Trophoblast cell (in vitro differentiated cells and primary cell): Measurements from ENCODE around the gene SH2D4B.

Experiments
- DNase-seq, 2 donors: peaks; one replicate each; pipeline ENCODE4 v3.0.0-alpha.2; 2016
- H2AFZ ChIP-seq: 2 replicates; pipeline ENCODE4 v1.6.1; 2013; ENCODE audit warnings: low read length, moderate library complexity, mild to moderate bottlenecking; ENCODE audit not compliant: insufficient read depth, poor library complexity
- H2AK5ac ChIP-seq: 2 replicates; pipeline ENCODE4 v1.6.1; 2013; ENCODE audit warnings: mild to moderate bottlenecking, low read length
- H2BK120ac ChIP-seq: 2 replicates; pipeline ENCODE4 v1.6.1; 2013; ENCODE audit warnings: low read length, mild to moderate bottlenecking, moderate library complexity; ENCODE audit not compliant: insufficient read depth, poor library complexity
- H2BK12ac ChIP-seq: 2 replicates; pipeline ENCODE4 v1.6.1; 2013; ENCODE audit warnings: mild to moderate bottlenecking, low read length, moderate library complexity
- H2BK5ac ChIP-seq: 2 replicates; pipeline ENCODE4 v1.6.1; 2013; ENCODE audit warnings: low read length, low read depth, moderate library complexity, mild to moderate bottlenecking; ENCODE audit not compliant: poor library complexity
- H3K14ac ChIP-seq: 2 replicates; pipeline ENCODE4 v1.6.1; 2013; ENCODE audit warnings: mild to moderate bottlenecking, low read length
- H3K18ac ChIP-seq: 2 replicates; pipeline ENCODE4 v1.6.1; 2013; ENCODE audit warnings: mild to moderate bottlenecking, low read length
- H3K23ac ChIP-seq: 2 replicates; pipeline ENCODE4 v1.6.1; 2013; ENCODE audit warnings: low read length
- H3K27ac ChIP-seq: 2 replicates; pipeline ENCODE4 v1.5.1; 2013; ENCODE audit warnings: low read depth, mild to moderate bottlenecking, inconsistent platforms, low read length, moderate library complexity
- H3K27me3 ChIP-seq: 2 replicates; pipeline ENCODE4 v1.6.1; 2013; ENCODE audit warnings: inconsistent platforms, mild to moderate bottlenecking, low read length, moderate library complexity; ENCODE audit not compliant: insufficient read depth
- H3K36me3 ChIP-seq, 2 experiments: 1 replicate in 1 of 2; 2 replicates in 1 of 2; pipeline ENCODE4 v1.6.1; 2013; ENCODE audit warnings: low read length in 2 of 2, mild to moderate bottlenecking in 2 of 2, moderate library complexity in 1 of 2; ENCODE audit not compliant: insufficient read depth in 2 of 2, control insufficient read depth in 1 of 2
- H3K4ac ChIP-seq: 2 replicates; pipeline ENCODE4 v1.6.1; 2013; ENCODE audit warnings: low read depth, mild to moderate bottlenecking, low read length, moderate library complexity
- H3K4me1 ChIP-seq, 2 experiments: 1 replicate in 1 of 2; 2 replicates in 1 of 2; pipeline ENCODE4 v1.6.1; 2013; ENCODE audit warnings: low read length in 2 of 2, mild to moderate bottlenecking in 2 of 2, moderate library complexity in 1 of 2; ENCODE audit not compliant: insufficient read depth in 2 of 2, control insufficient read depth in 1 of 2
- H3K4me2 ChIP-seq: 2 replicates; pipeline ENCODE4 v1.6.1; 2013; ENCODE audit warnings: inconsistent platforms, mild to moderate bottlenecking, low read length, moderate library complexity
- H3K4me3 ChIP-seq: 2 replicates; pipeline ENCODE4 v1.5.1; 2013; ENCODE audit warnings: mild to moderate bottlenecking, low read depth, low read length, inconsistent platforms
- H3K79me1 ChIP-seq: one replicate; pipeline ENCODE4 v1.6.1; 2013; ENCODE audit warnings: low read length
- H3K79me2 ChIP-seq: 2 replicates; pipeline ENCODE4 v1.6.1; 2013; ENCODE audit warnings: low read length, mild to moderate bottlenecking; ENCODE audit not compliant: control insufficient read depth, insufficient read depth, poor library complexity
- H3K9ac ChIP-seq: 2 replicates; pipeline ENCODE4 v1.6.1; 2013; ENCODE audit warnings: mild to moderate bottlenecking, low read length
- H3K9me3 ChIP-seq: 2 replicates; pipeline ENCODE4 v1.6.1; 2013; ENCODE audit warnings: low read depth, mild to moderate bottlenecking, control low read depth, inconsistent platforms, low read length; ENCODE audit not compliant: insufficient read depth
- H4K12ac ChIP-seq: 2 replicates; pipeline ENCODE4 v1.6.1; 2013; ENCODE audit warnings: low read depth, mild to moderate bottlenecking, low read length, moderate library complexity
- H4K8ac ChIP-seq: 2 replicates; pipeline ENCODE4 v1.6.1; 2013; ENCODE audit warnings: low read depth, mild to moderate bottlenecking, low read length, moderate library complexity
- H4K91ac ChIP-seq: one replicate; pipeline ENCODE4 v1.6.1; 2013; ENCODE audit warnings: low read depth, mild to moderate bottlenecking, low read length, moderate library complexity
- WGBS: extraction: QIAGEN DNeasy Blood & Tissue Kit; methylation state at CpG from one replicate; pipeline ENCODE4 v1.1.7; 2013; ENCODE audit warnings: missing lambda C conversion rate; ENCODE audit not compliant: insufficient read length, insufficient coverage; ENCODE audit errors: extremely low coverage; 5-methylcytosine and 5-hydroxymethylcytosine counted together

The SH2D4B gene

DNA sequence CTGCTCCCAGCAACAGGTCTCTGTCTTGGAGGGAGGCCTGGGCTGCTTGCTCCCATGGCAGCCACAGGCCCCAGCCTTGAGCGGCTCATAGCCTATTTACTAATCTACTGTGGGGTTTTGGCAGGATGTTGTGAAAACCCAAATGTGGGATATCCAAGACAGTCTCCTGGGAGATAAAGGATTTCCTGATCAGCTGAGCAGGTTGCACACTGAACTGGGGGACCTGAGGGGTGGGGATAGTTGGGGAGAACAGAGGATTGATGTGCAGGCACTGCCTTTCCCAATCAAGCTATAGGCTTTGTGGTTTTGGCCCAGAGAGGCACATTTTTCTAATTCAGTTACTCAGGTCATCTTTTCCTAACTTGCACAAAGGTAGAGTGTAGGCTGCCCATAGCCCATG, 92.6 kb downstream of the SH2D4B start:
- H3K79me2 ChIP-seq = no peaks in the 10 kb centered on the region
- H3K9me3 ChIP-seq = no peaks in the 10 kb centered on the region
- WGBS = no CpG with 5 or more reads among the region's 1 CpG
- no peaks in the 10 kb centered on the region for H3K36me3 ChIP-seq
- H3K18ac ChIP-seq = no peak overlapping the region
- H3K4me2 ChIP-seq = no peak overlapping the region
- no peak overlapping the region for H3K14ac ChIP-seq
- H3K27me3 ChIP-seq = no peaks in the 10 kb centered on the region
- H3K79me1 ChIP-seq = no peaks in the 10 kb centered on the region
- H3K9ac ChIP-seq = no peak overlapping the region
- no peak overlapping the region for H4K12ac ChIP-seq
- no peak overlapping the region for H2AFZ ChIP-seq
- no peaks in the 10 kb centered on the region for H3K4me1 ChIP-seq
- H2BK5ac ChIP-seq = no peak overlapping the region
- DNase-seq = no peak
- no peak overlapping the region for H3K23ac ChIP-seq
- H3K4me3 ChIP-seq = no peak overlapping the region
- H2BK120ac ChIP-seq = no peak overlapping the region
- no peak overlapping the region for H2BK12ac ChIP-seq
- no peak overlapping the region for H4K91ac ChIP-seq
- H3K27ac ChIP-seq = no peak overlapping the region
- no peak overlapping the region for H2AK5ac ChIP-seq
- no peak overlapping the region for H3K4ac ChIP-seq
- H4K8ac ChIP-seq = no peak overlapping the region

DNA sequence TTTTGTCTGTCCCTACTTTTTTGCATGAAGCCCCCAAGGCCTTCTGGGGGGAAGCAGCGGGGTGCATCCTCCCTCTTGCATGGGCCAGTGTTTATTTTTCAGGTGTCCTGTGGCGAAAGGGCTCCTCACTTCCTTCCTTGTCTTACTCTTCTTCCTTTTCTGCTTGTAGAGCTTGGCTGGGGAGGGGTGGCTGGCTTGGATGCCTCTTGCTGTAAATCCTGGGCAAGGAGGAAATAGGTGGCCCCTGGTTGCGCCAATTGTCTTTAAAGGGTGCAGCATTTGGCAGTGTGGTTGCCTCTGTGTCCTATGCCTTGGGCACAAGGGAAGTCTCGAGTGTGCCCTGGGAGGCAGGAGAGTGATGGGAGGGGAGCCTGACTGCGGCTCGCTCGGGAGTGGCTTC, 95.0 kb downstream of the SH2D4B start:
- Histone ChIP-seq H2AK5ac (no peak overlapping the region), H4K8ac (no peak overlapping the region), H2BK12ac (no peak overlapping the region), H3K36me3 (no peaks in the 10 kb centered on the region), H3K79me1 (no peaks in the 10 kb centered on the region), H2BK5ac (no peak overlapping the region), H3K4me1 (no peaks in the 10 kb centered on the region), H3K79me2 (no peaks in the 10 kb centered on the region), H3K4me2 (no peak overlapping the region), H3K27ac (no peak overlapping the region), H3K9me3 (no peaks in the 10 kb centered on the region), H3K23ac (no peak overlapping the region), H3K18ac (no peak overlapping the region), H3K9ac (no peak overlapping the region), H4K12ac (no peak overlapping the region), H3K4me3 (no peak overlapping the region), H3K27me3 (no peaks in the 10 kb centered on the region), H4K91ac (no peak overlapping the region), H3K4ac (no peak overlapping the region), H2BK120ac (no peak overlapping the region), H3K14ac (no peak overlapping the region), H2AFZ (no peak overlapping the region)
- no peak for DNase-seq
- WGBS = no CpG with 5 or more reads among the region's 7 CpGs

DNA sequence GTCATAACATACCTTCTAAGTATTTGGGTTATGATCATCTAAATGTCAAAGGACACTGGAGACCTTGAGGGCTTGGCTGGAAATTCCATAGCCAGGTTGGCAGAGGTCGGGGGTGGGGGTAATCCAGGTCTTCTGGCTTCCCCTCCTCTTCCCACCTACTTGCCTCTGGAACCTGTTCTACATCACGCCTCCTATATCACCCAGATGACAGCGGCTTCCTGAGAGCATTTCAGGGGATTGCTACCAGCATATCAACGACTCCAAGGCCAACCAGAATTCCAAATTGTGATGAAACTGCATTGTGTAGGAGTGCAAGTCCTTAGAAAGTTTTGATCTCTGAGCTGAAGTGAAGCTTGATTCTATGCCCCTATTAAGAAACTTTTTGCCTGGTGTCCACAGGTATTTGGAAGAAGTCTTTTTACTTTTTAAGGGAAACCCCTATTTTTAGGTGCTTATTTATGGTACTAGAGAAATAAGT, 95.7 kb downstream of the SH2D4B start:
- no peak overlapping the region for H4K8ac ChIP-seq
- no peak overlapping the region for H3K4me2 ChIP-seq
- H2BK120ac ChIP-seq = no peak overlapping the region
- no peaks in the 10 kb centered on the region for H3K9me3 ChIP-seq
- no peak overlapping the region for H3K18ac ChIP-seq
- no peaks in the 10 kb centered on the region for H3K4me1 ChIP-seq
- no peak overlapping the region for H2AK5ac ChIP-seq
- H3K4me3 ChIP-seq = no peak overlapping the region
- H3K79me2 ChIP-seq = no peaks in the 10 kb centered on the region
- H3K79me1 ChIP-seq = no peaks in the 10 kb centered on the region
- no peaks in the 10 kb centered on the region for H3K36me3 ChIP-seq
- no peak overlapping the region for H3K4ac ChIP-seq
- DNase-seq = peak; percentile 49 to 91
- no peak overlapping the region for H4K91ac ChIP-seq
- no peak overlapping the region for H4K12ac ChIP-seq
- no peak overlapping the region for H3K27ac ChIP-seq
- no peak overlapping the region for H3K9ac ChIP-seq
- no peak overlapping the region for H2BK5ac ChIP-seq
- H3K23ac ChIP-seq = no peak overlapping the region
- H2AFZ ChIP-seq = no peak overlapping the region
- no peaks in the 10 kb centered on the region for H3K27me3 ChIP-seq
- H3K14ac ChIP-seq = no peak overlapping the region
- H2BK12ac ChIP-seq = no peak overlapping the region
- no CpG with 5 or more reads among the region's 4 CpGs for WGBS

DNA sequence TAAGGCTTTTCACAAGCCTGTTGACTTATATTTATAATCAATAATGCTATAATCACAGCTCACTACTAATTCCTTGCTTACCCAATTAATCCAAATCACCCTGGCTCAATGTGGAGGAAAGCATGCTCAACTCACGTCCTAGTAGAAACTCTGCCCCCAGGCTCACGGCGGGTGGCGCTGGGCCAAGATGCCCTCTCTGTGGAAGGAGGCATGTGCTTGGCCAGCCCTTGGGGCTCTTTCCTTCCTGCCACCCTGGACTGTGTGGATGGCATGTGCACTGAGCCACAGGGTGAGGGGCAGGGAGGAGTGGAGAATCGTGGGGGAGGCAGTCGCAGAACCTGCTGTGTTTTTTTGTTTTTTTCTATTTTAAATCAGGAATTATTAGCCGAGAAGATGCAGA, 96.2 kb downstream of the SH2D4B start:
- no CpG with 5 or more reads among the region's 7 CpGs for WGBS
- H3K18ac ChIP-seq = no peak overlapping the region

More for the DNA sequence above, 96.2 kb downstream of the SH2D4B start:
- H3K4me3 ChIP-seq = no peak overlapping the region
- H3K27me3 ChIP-seq = no peaks in the 10 kb centered on the region
- H3K79me1 ChIP-seq = no peaks in the 10 kb centered on the region
- H4K12ac ChIP-seq = no peak overlapping the region
- H3K27ac ChIP-seq = no peak overlapping the region
- no peak overlapping the region for H3K23ac ChIP-seq
- H3K4me1 ChIP-seq = no peaks in the 10 kb centered on the region
- no peak overlapping the region for H2BK5ac ChIP-seq
- no peak overlapping the region for H2BK12ac ChIP-seq
- no peak overlapping the region for H3K4me2 ChIP-seq
- H4K91ac ChIP-seq = no peak overlapping the region
- no peak overlapping the region for H3K9ac ChIP-seq
- H2BK120ac ChIP-seq = no peak overlapping the region
- no peak overlapping the region for H4K8ac ChIP-seq
- H2AFZ ChIP-seq = no peak overlapping the region
- no peaks in the 10 kb centered on the region for H3K79me2 ChIP-seq
- H2AK5ac ChIP-seq = no peak overlapping the region
- no peak overlapping the region for H3K14ac ChIP-seq
- H3K4ac ChIP-seq = no peak overlapping the region
- H3K9me3 ChIP-seq = no peaks in the 10 kb centered on the region
- H3K36me3 ChIP-seq = no peaks in the 10 kb centered on the region
- no peak for DNase-seq
